GDM1 (cell line): ENCODE measurements around the gene ZNRD2.

ENCODE experiments used
- DNase-seq: peaks from one replicate; lab custom pipeline; 2025; lab: John Stamatoyannopoulos, UW

ZNRD2 gene

GRCh38 chr11:65610404-65610803 is 40.1 kb downstream of the ZNRD2 start:
- no peak for DNase-seq

- peak; percentile 73 for DNase-seq
Observed at GRCh38 chr11:65611028-65611757, 40.9 kb downstream of the ZNRD2 start.

GRCh38 chr11:65611758-65612603 is 41.7 kb downstream of the ZNRD2 start:
- no peak for DNase-seq

DNA sequence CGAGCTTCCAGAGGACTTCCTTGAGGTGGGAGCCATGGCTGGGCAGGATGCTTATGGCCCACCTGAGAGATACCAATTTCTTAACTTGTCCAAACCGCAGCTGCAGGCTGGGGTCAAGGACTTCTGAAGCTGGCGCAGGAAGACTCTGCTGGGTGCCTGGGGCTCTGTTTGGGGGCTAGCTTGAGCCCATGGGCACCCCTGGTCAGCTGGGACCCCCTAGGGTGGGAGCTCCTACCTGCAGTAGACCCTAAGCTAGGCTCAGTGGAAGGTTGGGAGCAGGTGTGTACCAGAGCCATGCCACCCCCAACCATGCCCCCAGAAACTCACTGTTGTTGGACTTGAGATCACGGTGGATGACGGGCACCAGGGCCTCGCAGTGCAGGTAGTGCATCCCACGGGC is 42.4 kb downstream of the ZNRD2 start:
- DNase-seq: no peak

DNA sequence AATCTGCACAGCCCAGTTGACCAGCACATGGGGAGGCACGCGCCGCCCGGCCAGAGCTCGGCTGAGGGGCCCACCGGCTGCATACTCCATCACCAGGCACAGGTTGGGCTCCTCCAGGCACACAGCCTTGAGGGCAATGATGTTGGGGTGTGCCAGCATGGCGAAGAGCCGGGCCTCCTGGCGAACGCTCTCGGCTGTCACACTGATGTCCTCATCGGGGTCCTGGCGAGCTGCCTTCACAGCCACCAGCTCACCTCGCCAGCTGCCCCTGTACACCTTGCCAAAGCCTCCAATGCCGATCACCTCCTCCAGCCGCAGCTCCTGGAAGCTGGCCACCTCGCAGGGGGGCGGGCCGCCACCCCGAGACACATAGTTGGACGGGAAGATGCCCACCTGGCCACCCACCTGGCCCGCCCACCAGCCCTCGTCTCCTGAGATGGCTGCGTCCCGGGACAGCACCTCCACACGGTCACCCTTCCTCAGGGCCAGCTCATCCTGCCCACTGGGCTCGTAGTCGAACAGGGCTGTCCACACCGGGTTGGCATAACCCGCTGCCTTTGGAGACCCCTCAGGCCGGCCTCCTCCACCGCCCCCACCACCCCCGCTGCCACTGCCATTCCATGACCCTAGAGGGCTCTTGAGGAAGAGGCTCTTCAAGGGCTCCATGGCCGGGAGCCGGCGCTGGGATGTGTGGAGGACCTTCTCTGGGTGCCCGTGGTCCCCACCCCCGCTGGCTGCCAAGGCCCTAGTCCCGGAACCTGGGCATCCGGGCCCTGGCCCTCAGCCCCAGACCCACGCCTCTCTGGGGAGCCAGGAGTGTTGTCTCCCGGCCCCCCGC is 43.0 kb downstream of the ZNRD2 start:
- no peak for DNase-seq

GRCh38 chr11:65615229-65615949 is 45.1 kb downstream of the ZNRD2 start, which contains the start of gene PCNX3:
PCNX3 (plus strand) TSS chr11:65615776; CDS start chr11:65616312, 536 bp downstream.
- DNase-seq: peak; percentile 100

DNA sequence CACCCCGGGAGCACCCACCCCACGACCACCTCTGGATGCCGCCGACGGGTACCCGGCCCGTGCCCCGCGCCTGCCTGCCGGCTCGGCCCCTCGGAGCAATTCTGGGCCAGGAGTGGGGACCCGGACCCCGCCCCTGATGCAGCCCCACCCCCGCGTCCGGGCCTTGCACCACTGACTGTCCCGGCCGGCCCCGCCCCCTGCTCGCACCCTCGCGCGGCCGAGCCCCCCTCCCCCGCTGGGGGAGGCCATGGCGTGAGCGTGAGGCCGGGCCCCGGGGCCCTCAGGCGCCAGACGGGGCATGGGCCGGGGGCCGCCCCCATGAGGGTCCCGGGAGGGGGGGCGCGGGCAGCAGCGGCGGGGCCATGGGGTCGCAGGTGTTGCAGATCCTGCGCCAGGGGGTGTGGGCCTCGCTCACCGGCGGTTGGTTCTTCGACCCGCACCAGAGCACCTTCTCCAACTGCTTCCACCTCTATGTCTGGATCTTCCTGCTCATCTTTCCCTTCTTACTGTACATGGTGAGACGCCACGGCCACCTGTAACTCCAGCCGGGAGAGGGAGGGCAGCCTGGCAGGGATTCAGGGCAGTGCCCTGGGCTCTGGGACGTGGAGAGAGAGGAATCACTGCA is 45.8 kb downstream of the ZNRD2 start:
- DNase-seq: no peak

- DNase-seq: no peak
Observed at GRCh38 chr11:65616575-65617001, 46.3 kb downstream of the ZNRD2 start.

- DNase-seq: no peak
Observed at GRCh38 chr11:65617136-65617850, 47.0 kb downstream of the ZNRD2 start.

DNA sequence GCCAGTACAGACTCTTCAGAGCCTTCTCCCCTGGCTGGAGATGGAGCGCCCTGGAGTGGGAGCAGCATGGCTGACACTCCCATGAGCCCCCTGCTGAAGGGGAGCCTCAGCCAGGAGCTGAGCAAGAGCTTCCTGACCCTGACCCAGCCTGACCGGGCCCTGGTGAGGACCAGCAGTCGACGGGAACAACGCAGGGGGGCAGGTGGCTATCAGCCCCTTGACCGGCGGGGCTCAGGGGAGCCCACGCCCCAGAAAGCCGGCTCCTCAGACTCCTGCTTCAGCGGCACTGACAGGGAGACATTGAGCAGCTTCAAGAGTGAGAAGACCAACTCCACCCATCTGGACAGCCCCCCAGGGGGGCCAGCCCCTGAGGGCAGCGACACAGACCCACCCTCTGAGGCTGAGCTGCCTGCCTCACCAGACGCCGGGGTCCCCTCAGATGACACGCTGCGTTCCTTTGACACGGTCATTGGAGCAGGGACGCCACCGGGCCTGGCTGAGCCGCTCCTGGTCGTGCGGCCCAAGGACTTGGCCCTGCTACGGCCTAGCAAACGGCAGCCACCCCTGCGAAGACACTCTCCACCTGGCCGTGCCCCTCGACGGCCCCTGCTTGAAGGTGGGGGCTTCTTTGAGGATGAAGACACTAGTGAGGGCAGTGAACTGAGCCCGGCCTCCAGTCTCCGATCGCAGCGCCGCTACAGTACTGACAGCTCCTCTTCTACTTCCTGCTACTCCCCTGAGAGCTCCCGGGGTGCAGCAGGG is 47.9 kb downstream of the ZNRD2 start:
- DNase-seq: no peak

GRCh38 chr11:65618763-65619162 is 48.5 kb downstream of the ZNRD2 start:
- no peak for DNase-seq

DNA sequence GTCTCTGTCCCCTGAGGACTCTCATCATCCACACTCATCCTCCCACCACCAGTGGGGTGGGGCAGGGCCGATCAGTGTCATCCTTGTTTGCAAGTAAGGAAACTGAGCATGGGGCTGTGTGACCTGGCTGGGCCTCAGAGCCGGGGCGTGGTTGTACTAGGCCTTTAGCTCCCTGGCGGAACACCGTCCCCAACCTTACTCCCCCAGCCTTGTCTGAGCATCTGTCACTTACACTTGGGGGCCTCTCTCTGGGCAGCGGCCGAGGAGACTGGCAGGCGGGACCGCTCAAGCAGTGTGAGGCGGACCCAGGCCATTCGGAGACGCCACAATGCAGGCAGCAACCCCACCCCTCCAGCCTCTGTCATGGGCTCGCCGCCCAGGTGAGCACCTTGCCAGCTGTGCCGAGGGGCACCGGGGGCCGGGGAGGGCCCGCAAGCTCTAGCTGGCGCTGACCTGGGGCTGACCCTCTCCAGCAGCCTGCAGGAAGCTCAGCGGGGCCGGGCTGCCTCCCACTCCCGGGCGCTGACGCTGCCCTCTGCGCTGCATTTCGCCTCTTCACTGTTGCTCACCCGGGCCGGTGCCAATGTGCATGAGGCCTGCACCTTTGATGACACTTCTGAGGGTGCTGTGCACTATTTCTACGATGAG is 49.1 kb downstream of the ZNRD2 start:
- no peak for DNase-seq

DNA sequence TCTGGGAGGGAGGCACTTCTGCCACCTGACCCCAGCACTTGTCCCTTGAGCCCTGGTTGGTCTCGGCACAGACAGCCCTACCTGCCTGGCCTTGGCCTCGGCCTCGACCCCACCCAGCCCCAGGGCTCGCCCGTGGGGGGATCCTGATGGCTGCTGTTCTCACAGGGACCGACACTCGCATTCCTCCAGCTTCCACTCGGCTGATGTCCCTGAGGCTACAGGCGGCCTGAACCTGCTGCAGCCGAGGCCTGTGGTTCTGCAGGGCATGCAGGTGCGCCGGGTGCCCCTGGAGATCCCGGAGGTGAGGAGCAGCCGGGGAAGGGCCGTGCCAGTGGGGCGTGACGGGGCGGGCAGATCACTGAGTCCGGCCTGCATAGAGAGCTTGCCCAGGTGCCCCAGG is 50.4 kb downstream of the ZNRD2 start:
- no peak for DNase-seq

GRCh38 chr11:65621460-65621859 is 51.2 kb downstream of the ZNRD2 start:
- no peak for DNase-seq
